ENCODE data around the gene POP4. TPM values are rescaled to one million over a fixed set of nuclear protein-coding genes. Genes with fewer than 3 reads are reported as not detected.

The POP4 gene
- total RNA-seq, 1 donor from 2014 or later: 53.9 TPM

GRCh38 chr19:29660835-29661234, 54.8 kb downstream of the POP4 start:
- Histone ChIP-seq H3K4me3 (no peak overlapping the region), H3K9me3 (replicated peaks) (no peaks in the 10 kb centered on the region), H3K27me3 (ENCODE audit: low read depth) (no peaks in the 10 kb centered on the region), H3K4me1 (peaks cover 46% of the 10 kb centered on the region), H3K36me3 (no peaks in the 10 kb centered on the region), H3K27ac (replicated peaks) (peak overlapping the region; percentile 98)
- no peak for TF ChIP-seq CTCF (IDR thresholded peaks at IDR 0.05; ENCODE audit: borderline replicate concordance)
- intact Hi-C loops (cut with micrococcal nuclease): no loop called here
- DNase-seq: no peak

GRCh38 chr19:29662278-29662603, 56.2 kb downstream of the POP4 start:
- Histone ChIP-seq H3K36me3 (no peaks in the 10 kb centered on the region), H3K27me3 (ENCODE audit: low read depth) (no peaks in the 10 kb centered on the region), H3K4me3 (peak overlapping the region; percentile 48), H3K9me3 (replicated peaks) (no peaks in the 10 kb centered on the region), H3K4me1 (peaks cover 59% of the 10 kb centered on the region), H3K27ac (replicated peaks) (peak overlapping the region; percentile 98)
- TF ChIP-seq CTCF (IDR thresholded peaks at IDR 0.05; ENCODE audit: borderline replicate concordance): no peak
- no peak for DNase-seq
- intact Hi-C loops (cut with micrococcal nuclease): no loop called here

GRCh38 chr19:29662604-29663404, 56.7 kb downstream of the POP4 start:
- H3K27me3 ChIP-seq (ENCODE audit: low read depth): no peaks in the 10 kb centered on the region

GRCh38 chr19:29663861-29664752, 58.0 kb downstream of the POP4 start:
- Histone ChIP-seq H3K36me3 (no peaks in the 10 kb centered on the region), H3K4me3 (peak overlapping the region; percentile 98), H3K27ac (replicated peaks) (peak overlapping the region; percentile 98), H3K9me3 (replicated peaks) (no peaks in the 10 kb centered on the region), H3K27me3 (ENCODE audit: low read depth) (no peaks in the 10 kb centered on the region), H3K4me1 (peaks cover 78% of the 10 kb centered on the region)
- intact Hi-C loops (cut with micrococcal nuclease): no loop called here
- DNase-seq: no peak
- no peak for TF ChIP-seq CTCF (IDR thresholded peaks at IDR 0.05; ENCODE audit: borderline replicate concordance)

More at GRCh38 chr19:29662604-29663404, 56.7 kb downstream of the POP4 start:
- Histone ChIP-seq H3K9me3 (replicated peaks) (no peaks in the 10 kb centered on the region), H3K4me3 (peak overlapping the region; percentile 48), H3K36me3 (no peaks in the 10 kb centered on the region), H3K4me1 (peaks cover 65% of the 10 kb centered on the region), H3K27ac (replicated peaks) (peak overlapping the region; percentile 98)
- intact Hi-C loops (cut with micrococcal nuclease): no loop called here
- TF ChIP-seq CTCF (IDR thresholded peaks at IDR 0.05; ENCODE audit: borderline replicate concordance): no peak
- DNase-seq: peak; percentile 60

GRCh38 chr19:29664753-29665214, 58.7 kb downstream of the POP4 start:
- H3K27me3 ChIP-seq (ENCODE audit: low read depth): no peaks in the 10 kb centered on the region
- peak overlapping the region; percentile 98 for H3K4me3 ChIP-seq
- H3K36me3 ChIP-seq: no peaks in the 10 kb centered on the region
- no peak for DNase-seq
- H3K27ac ChIP-seq (replicated peaks): peak overlapping the region; percentile 98
- no peaks in the 10 kb centered on the region for H3K9me3 ChIP-seq (replicated peaks)
- peak; percentile 45 for TF ChIP-seq CTCF (IDR thresholded peaks at IDR 0.05; ENCODE audit: borderline replicate concordance)
- peaks cover 85% of the 10 kb centered on the region for H3K4me1 ChIP-seq
- intact Hi-C loops (cut with micrococcal nuclease): no loop called here
